GM19025 (cell line): ENCODE measurements around the gene KLK10.

Source experiments
- ATAC-seq: cut with Tn5 transposase; IDR thresholded peaks from one replicate; pipeline ENCODE4 v1.9.1; 2021; ENCODE audit warnings: mild to moderate bottlenecking, low read depth, moderate library complexity; ENCODE audit not compliant: unreplicated experiment

Gene KLK10

GRCh38 chr19:51027126-51027806 is 7.8 kb upstream of the KLK10 start:
- ATAC-seq: no peak

DNA sequence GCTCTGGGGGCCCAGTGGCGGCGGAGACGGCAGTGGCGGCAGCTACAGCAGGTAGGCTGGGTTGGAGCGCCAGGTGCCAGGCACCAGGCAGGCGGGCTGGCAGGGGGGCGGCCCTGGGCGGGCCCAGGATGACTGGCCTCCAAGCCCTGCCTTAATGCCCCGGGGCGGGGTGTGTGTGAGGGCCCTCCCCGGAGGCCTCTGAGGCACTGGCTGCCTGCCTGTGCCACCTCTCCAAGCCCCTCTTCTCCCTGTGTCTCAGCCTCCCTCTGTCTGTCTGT is 7.0 kb upstream of the KLK10 start, which contains the start of gene KLK11:
TSS of gene KLK11 (minus strand) at position 63 of the 278 bp plus-strand sequence. CDS start 985 bp downstream, outside the sequence.
- no peak for ATAC-seq

GRCh38 chr19:51025809-51026553 is 6.5 kb upstream of the KLK10 start:
- ATAC-seq: no peak

GRCh38 chr19:51025401-51025800 is 5.9 kb upstream of the KLK10 start:
- ATAC-seq: no peak

GRCh38 chr19:51024924-51025323 is 5.4 kb upstream of the KLK10 start:
- ATAC-seq: no peak

GRCh38 chr19:51023946-51024345 is 4.4 kb upstream of the KLK10 start:
- ATAC-seq: no peak

DNA sequence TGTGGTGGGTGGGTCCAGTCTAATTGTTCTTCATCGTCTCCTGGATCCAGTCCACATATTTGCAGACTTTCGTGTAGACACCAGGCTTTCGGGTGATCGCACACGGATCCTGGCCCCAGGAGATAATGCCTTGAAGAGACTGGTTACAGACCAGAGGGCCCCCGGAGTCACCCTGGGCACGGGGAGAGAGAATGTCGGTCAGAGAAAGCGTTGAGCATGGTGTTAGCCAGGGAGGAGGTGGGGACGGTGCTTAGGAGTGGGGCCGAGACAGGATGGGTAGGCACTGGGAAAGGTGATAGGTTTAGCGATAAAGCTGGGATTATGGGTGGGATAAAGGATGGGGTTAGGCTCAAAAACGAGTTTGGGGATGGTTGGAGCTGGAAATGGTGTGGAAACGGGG is 3.0 kb upstream of the KLK10 start:
- ATAC-seq: no peak

DNA sequence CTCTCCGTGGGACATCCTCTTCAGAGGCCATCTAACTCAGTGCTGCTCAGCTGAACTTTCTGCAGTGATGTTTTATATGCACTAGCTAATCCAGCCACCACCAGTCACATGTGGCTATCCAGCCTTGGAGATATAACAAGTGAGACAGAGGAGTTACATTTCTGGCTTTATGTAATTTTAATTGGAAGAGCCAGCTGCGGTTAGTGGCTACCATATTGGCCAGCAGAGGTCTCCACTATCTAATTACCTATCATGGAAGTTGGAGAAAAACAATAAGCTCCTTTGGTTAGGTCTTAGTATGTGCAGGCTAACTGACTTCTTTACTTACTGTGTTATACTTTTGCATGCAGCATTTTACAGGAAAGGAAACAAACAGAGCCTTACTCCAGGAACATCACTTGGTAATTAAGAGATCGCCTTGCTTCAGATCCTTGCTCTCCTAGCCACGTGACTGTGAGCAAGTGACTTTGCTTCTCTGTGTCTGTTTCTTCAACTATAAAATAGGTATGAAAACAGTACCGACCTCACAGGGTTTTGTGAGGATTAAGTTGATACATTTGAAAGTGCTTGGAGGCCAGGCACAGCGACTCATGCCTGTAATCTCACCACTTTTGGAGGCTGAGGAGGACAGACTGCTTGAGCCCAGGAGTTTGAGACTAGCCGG is 1.6 kb upstream of the KLK10 start:
- no peak for ATAC-seq

GRCh38 chr19:51018745-51019543 is 565 bp downstream of the KLK10 start:
- no peak for ATAC-seq

DNA sequence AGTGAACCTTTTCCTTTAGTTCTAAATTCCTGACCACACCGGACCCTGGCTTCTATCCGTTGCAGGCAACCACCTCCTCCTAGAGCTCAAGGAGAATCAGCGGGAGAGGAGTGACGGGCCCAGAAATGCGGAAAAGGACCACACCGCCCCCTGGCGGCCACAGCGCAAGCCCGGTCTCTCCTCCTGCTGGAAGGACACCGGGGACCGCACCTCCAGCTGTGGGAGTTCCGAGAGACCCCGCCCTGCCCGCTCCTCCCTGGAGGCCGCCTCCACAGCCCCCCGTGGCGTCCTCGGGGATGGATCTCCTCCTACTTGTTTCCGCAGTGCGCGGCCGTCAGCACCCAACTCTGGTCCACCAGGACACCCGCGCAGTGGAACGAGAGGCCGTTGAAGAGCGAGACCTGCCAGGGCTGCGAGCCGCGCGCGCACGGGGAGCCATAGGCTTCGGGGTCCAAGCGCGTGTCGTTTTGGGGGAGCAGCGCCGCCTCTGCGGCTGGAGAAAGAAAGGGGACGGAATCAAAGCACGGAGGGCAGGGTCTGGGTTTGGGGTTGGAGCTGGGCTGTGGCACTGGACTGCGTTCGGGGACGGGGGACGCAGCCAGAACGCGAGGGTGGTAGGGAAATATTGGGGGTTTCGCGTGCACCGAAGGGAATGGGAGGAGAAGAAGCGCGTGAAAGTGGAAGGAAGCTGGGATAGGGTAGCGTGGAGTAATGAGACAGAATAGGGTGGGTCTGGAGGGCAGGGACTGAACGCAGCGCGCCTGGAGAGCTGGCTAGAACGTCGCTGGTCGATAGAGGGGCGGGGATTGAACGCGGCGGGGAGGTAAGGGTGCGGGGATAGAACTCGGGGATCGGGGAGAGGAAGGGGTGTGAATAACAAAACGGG is 2.5 kb downstream of the KLK10 start:
- no peak for ATAC-seq

DNA sequence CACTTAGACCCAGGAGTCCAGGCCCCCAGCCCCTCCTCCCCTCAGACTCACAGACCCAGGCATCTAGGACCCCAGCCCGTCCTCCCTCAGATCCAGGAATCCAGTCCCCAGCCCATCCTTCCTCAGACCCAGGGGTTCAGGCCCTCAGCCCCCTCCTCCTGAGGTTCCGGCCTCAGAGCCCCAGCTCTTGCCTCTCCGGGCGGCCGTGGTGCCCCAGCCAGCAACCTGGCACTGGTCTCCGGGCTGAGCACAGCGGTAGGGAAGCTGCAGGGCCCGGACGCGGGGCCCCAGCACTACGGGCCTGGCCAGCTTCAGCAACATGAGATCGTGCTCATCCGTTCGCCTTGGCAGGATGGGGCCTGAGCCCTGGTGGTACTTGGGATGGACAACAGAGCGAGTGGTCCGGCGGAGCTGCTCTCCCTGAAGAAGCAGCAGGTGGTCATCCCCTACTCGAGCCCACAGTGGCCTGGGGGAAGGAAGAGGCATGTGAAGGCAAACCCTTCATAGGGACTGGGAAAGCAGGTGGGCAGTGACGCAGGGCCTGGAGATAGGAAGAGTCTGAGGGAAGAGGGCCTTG is 3.7 kb downstream of the KLK10 start:
- no peak for ATAC-seq

GRCh38 chr19:51014242-51014641 is 5.3 kb downstream of the KLK10 start:
- no peak for ATAC-seq

GRCh38 chr19:51012661-51013190 is 6.8 kb downstream of the KLK10 start:
- ATAC-seq: no peak

DNA sequence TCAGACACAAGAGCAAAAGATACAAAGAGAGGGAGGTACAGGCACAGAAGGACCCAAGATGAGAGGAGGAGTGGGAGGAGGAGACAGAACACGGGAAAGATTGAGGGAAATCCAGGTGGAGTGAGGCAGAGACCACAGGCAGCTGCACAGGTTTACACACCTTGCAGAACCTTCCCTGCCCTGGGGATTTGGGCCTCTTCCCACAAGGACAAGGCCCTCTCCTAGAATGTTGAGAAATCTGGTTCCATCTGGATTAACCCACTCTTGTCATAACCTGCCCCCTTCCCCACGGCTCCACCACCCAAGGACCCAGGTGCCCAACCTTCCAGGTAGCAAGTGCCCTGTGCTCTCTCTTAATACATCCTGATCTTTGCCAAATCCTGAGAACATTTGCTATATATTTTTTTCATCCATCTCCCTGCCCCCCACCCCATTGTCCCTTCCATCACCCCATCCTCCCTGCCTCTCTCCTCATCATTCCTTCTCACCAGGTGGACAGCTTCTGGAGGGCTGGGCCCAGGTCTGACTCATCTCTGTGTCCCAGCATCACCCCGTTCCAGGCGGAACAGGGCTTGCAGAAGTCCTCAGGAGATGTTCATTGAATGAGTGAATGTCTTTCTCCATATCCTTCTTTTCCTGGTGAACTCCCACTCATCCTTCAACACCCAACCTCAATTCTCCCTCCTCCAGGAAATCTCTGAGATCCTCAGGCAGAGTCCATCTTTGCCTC is 9.3 kb downstream of the KLK10 start:
- no peak for ATAC-seq

DNA sequence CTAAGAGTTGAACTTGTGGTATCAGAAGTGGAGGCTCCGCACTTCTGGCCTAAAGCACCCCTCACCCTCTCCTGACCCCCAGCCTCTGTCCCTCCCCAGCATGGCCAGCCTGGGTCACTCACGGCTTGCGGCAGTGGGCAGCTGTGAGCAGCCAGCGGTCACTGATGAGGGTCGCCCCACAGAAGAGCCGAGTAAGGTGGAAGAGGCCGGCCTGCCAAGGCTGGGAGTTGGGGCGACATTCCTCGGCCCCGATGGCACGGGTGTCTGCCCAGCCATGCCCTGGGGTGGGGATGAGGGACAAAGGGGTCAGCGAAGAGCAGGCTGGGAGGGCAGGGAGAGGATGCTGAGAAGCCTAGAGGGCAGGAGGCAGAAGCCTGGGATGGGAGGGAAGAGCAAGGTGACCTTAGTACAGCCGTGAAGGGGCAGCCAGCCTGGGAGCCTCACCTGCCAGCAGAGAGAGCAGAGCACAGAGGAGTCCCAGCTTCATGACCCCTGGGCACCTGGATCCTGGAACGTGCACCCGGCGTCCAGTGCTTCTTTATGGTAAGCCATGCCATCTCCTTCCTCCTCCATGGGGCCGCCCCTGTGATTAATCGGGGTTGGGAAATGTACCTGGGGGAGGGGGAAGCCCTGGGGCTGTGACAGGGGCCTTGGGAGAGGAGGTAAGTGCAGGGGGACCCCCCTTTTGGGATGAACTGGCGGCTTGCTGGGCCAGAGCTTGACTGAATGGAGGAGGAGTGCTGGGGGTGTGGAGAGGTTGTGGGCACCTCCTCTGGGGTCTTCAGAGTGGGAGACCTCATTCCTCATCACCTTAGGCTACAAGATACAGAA is 10.2 kb downstream of the KLK10 start:
- ATAC-seq: no peak

- ATAC-seq: no peak
Measured at GRCh38 chr19:51007488-51007887, 12.0 kb downstream of the KLK10 start.

GRCh38 chr19:51006406-51006805 is 13.1 kb downstream of the KLK10 start:
- no peak for ATAC-seq

DNA sequence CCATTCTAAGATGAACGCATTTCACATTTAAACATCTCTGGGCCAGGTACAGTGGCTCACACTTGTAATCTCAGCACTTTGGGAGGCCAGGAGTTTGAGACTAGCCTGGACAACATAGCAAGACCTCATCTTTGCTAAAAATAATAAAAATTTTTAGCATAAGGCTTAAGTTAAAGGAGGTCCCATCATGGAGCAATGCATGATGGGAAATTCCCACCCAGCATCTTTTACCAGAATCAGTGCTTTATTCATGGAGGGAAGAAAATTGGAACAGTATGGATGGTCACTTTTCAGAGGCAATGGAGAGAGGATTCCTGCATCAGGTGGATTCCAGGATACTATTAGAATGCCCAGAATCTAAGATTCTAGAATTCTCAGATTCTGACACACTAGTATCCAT is 14.3 kb downstream of the KLK10 start:
- ATAC-seq: no peak
